Peyer's patch (tissue), 4 donors: ENCODE results near the gene SLC9A3. TPM values are rescaled to one million over a fixed set of nuclear protein-coding genes. Genes with fewer than 3 reads are reported as not detected.

Experiments
- DNase-seq, 3 donors: peaks; one replicate each; pipeline ENCODE4 v3.0.0-alpha.2; 2017 to 2019
- H3K27ac ChIP-seq, 4 donors: fragments of 200-600 bp; sonication (generic); one replicate each; pipeline ENCODE4 v1.5.1; 2016 to 2019
- H3K27me3 ChIP-seq, 2 donors: fragments of 200-600 bp; sonication (generic); one replicate each; pipeline ENCODE4 v1.5.1; 2019
- H3K36me3 ChIP-seq, 3 donors: fragments of 200-600 bp; sonication (generic); one replicate each; pipeline ENCODE4 v1.5.1; 2016 to 2019
- H3K4me1 ChIP-seq, 4 donors: fragments of 200-600 bp; sonication (generic); one replicate each; pipeline ENCODE4 v1.5.1; 2016 to 2019
- H3K4me3 ChIP-seq, 4 donors: fragments of 200-600 bp; sonication (generic); 1 replicate in 3 of 4; 2 replicates in 1 of 4; pipeline ENCODE4 v1.5.1; 2016 to 2019; ENCODE audit warnings: mild to moderate bottlenecking in 1 of 4
- H3K9me3 ChIP-seq, 4 donors: fragments of 200-600 bp; sonication (generic); one replicate each; pipeline ENCODE4 v1.5.1; 2016 to 2019; ENCODE audit warnings: mild to moderate bottlenecking in 1 of 4
- POLR2A ChIP-seq, 2 donors: fragments of 450-650 bp; IDR thresholded peaks; one replicate each; pipeline ENCODE4 v1.5.1; 2017; ENCODE audit warnings: antibody characterized with exemption in 2 of 2, mild to moderate bottlenecking in 2 of 2, moderate library complexity in 2 of 2
- total RNA-seq, 4 donors: library from RNA; depleted of rRNA; stranded (reverse); fragments of >200 nt; gene quantifications; one replicate each; pipeline ENCODE4 v1.1.0, GENCODE V29; 2016
- TF ChIP-seq, protein P1 (sequence below), 6 experiments: fragments of 450-650 bp in 4 of 6; fragments of 200-600 bp in 2 of 6; sonication (generic) in 1 of 6; IDR thresholded peaks; one replicate each; pipeline ENCODE4 v1.5.1; 2017 to 2019; ENCODE audit warnings: antibody characterized with exemption in 6 of 6, mild to moderate bottlenecking in 3 of 6, moderate library complexity in 1 of 6

Gene SLC9A3
- total RNA-seq, 4 donors from 2014 or later = 16.5 to 320 (median 283) TPM

DNA sequence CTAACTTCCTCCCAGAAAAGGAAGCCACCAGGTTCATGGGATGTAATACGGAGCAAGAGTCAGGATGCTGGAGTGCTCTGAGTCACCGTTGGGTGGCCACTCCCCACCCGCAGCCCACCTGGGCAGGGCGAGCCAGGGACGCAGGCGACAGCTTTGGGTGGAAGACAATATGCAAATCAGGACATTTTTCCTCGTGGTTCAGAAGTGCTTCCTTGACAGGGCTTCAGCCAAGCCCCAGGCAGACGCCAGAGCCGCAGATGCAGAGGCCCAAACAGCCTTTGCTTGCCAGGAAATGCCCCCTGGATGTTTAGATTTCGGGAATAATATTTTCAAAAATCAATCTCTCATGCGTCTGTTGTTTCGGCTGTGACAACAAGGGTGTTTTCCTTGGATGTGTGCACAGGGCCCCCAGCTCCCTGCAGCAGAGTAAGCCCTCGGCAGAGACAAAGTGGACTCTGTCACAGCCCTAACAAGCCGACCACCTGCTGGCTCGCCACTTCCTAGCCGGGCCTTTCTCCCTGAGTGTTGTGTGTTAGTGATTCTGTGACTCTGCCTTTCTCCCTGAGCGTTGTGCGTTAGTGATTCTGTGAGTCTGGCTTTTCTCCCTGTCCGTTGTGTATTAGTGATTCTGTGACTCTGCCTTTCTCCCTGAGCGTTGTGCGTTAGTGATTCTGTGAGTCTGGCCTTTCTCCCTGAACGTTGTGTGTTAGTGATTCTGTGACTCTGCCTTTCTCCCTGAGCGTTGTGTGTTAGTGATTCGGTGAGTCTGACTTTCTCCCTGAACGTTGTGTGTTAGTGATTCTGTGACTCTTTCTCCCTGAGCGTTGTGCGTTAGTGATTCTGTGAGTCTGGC is 11.8 kb upstream of the SLC9A3 start:
- Histone ChIP-seq H3K4me1 (no peaks in the 10 kb centered on the region), H3K27ac (no peak overlapping the region), H3K9me3 (no peaks in the 10 kb centered on the region), H3K4me3 (no peak overlapping the region), H3K27me3 (peaks cover 0 to 4% of the 10 kb centered on the region in 2 donors), H3K36me3 (no peaks in the 10 kb centered on the region)
- TF ChIP-seq, protein P1, sequence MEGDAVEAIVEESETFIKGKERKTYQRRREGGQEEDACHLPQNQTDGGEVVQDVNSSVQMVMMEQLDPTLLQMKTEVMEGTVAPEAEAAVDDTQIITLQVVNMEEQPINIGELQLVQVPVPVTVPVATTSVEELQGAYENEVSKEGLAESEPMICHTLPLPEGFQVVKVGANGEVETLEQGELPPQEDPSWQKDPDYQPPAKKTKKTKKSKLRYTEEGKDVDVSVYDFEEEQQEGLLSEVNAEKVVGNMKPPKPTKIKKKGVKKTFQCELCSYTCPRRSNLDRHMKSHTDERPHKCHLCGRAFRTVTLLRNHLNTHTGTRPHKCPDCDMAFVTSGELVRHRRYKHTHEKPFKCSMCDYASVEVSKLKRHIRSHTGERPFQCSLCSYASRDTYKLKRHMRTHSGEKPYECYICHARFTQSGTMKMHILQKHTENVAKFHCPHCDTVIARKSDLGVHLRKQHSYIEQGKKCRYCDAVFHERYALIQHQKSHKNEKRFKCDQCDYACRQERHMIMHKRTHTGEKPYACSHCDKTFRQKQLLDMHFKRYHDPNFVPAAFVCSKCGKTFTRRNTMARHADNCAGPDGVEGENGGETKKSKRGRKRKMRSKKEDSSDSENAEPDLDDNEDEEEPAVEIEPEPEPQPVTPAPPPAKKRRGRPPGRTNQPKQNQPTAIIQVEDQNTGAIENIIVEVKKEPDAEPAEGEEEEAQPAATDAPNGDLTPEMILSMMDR (IDR thresholded peaks at IDR 0.05) = no peak
- TF ChIP-seq POLR2A (IDR thresholded peaks at IDR 0.05) = no peak
- DNase-seq = no peak

DNA sequence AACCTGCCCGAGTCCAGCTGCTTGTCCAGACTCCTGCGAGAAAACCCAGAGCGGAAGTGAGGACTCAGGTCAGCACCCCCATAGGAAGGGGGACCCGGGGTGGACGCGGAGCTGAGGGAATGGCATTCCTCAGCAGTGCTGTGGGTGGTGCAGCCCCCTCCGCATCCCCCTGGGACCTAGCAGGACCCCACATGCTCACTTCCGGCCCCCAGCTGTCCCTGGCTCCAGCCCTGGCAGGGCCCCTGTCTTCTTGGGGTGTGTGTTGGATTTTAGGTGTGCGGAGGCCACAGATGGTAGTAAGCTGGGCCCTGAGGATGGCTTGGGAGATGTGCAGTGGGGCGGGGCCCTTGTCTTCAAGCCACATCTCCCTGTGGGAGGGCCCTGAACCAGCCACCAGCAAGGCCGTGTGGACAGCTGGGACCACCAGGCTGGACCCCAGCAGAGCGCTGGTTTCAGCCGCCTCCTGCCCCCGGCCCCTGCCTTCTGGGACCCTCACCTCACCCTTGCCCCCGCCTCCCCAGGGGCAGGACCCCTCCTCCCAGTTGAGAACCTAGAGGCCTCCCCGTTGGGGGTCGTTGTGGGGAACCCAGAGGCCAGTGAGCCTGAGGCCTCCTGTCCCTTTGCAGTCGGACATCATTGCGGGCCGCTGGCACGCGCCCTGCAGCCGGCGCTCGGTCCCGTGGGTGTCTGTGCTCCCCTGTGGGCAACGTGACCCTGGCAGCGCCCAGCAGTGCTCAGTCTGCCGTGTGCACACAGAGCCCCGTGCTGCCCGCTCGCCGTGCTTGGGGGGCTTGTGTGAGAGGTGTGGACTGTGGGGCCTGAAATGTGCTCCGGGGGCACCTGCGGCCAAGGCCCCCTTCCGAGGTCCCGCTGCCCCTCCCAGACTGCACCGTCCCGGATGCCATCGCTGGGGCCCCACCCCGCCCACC is 10.8 kb upstream of the SLC9A3 start:
- Histone ChIP-seq H3K4me3 (no peak overlapping the region), H3K27me3 (peaks cover 0 to 4% of the 10 kb centered on the region in 2 donors), H3K27ac (no peak overlapping the region), H3K4me1 (peaks cover 0 to 6% (median 0%) of the 10 kb centered on the region in 4 donors), H3K36me3 (no peaks in the 10 kb centered on the region), H3K9me3 (no peaks in the 10 kb centered on the region)
- no peak for TF ChIP-seq POLR2A (IDR thresholded peaks at IDR 0.05)
- TF ChIP-seq, protein P1 (IDR thresholded peaks at IDR 0.05) = no peak
- peak in 1 of 3 donors; percentile 37 for DNase-seq

DNA sequence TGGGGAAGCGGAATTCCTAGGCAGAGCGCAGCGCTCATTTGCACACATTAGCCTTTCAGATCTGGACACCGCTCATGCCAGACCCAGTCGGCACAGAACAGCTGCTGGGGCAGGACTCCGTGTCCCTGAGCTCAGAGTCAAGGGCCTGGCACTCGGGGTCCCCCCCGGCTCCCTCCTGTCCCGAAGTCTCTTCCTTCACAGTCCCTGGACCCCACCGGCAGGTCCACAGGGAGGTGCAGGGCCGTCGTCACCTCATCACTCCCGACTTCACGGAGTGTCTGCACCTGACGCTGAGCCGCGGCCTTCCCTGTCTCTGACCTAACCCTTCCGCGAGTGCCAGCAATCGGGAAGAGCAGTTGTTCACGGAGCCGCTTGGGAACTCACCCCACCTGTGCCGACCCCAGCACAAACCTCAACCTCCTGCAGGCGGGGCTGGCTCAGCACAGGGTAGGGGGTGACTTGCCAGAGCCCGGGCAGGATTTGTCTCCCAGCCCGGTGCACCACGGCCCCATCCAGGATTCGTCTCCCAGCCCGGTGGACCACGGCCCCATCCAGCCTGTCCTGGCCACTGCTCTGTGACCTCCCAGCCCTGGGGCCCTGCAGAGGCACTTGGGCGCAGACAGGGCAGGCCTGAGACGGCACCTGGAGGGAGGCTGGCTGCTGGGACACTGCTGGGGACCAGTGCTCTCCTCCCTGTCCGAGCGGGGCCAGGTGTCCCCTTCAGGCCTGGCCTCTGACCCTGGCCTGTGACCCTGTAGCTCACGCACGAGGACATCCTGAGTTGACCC is 9.9 kb upstream of the SLC9A3 start:
- no peak overlapping the region for H3K4me3 ChIP-seq
- H3K27me3 ChIP-seq = peaks cover 0 to 4% of the 10 kb centered on the region in 2 donors
- no peak overlapping the region for H3K27ac ChIP-seq
- no peaks in the 10 kb centered on the region for H3K9me3 ChIP-seq
- peak in 1 of 3 donors; percentile 40 for DNase-seq
- TF ChIP-seq POLR2A (IDR thresholded peaks at IDR 0.05) = no peak
- TF ChIP-seq, protein P1 (IDR thresholded peaks at IDR 0.05) = no peak
- no peaks in the 10 kb centered on the region for H3K36me3 ChIP-seq
- H3K4me1 ChIP-seq = peaks cover 0 to 6% (median 0%) of the 10 kb centered on the region in 4 donors

DNA sequence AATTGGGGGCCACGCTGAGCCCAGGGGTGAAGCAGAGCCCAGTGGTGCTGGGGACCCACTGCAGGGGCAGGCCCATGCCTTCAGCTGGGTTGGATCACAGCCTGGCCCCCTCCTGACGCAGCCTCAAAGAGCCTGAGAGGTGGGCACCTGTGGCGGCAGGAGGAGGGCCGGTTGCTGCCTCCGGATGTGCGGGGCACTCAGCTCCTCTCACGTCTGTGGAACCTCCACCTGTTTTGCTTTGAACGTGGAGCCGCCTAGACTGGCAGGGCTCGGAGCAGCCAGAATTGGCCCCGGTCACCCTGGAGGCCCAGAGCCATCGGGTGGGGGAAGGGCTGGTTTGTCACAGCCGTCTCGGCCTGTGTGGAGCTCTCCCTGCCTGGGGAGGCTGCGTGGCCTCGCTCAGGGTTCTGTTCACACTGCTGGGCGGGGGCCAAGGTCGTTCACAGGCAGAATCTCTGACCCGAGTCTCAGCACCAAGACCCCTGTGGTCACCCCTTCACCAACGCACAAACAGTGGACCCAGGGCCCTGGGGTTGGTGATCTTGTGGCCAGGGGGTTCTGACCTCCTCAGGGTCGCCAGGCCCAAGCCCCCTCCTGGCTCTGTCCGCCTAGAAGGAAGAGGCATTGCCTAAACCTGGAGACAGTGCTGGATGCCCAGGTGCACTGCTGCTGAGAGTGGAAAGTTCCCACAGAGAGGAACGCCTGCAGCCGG is 9.2 kb upstream of the SLC9A3 start:
- H3K27ac ChIP-seq = no peak overlapping the region
- no peak overlapping the region for H3K4me3 ChIP-seq
- peaks cover 0 to 5% (median 0%) of the 10 kb centered on the region in 4 donors for H3K9me3 ChIP-seq
- no peak for TF ChIP-seq POLR2A (IDR thresholded peaks at IDR 0.05)
- TF ChIP-seq, protein P1 (IDR thresholded peaks at IDR 0.05) = no peak
- peaks cover 0 to 8% of the 10 kb centered on the region in 2 donors for H3K27me3 ChIP-seq
- H3K36me3 ChIP-seq = no peaks in the 10 kb centered on the region
- H3K4me1 ChIP-seq = peaks cover 0 to 6% (median 3%) of the 10 kb centered on the region in 4 donors
- peak in 1 of 3 donors; percentile 41 for DNase-seq
